IMR-90 (cell line): ENCODE data around the gene ACSBG1. TPM values are rescaled to one million over a fixed set of nuclear protein-coding genes. Genes with fewer than 3 reads are reported as not detected.

Experiments
- ATAC-seq: fragments of 200-7000 bp; cut with Tn5 transposase; 2 replicates; pipeline ENCODE4 v1.9.1; 2020; ENCODE audit warnings: low read depth, mild to moderate bottlenecking, moderate library complexity
- BruUV-seq: library from RNA; stranded (reverse); fragments of 400-500 nt; replicated peaks from 2 replicates; lab custom pipeline; 2021; lab: Mats Ljungman, UMichigan
- CTCF ChIA-PET: fragments of 300-600 bp; formaldehyde crosslinking; extraction: SDS; loops from one replicate; lab custom pipeline; 2021; ENCODE audit warnings: antibody characterized with exemption; lab: Yijun Ruan, JAX
- POLR2A ChIA-PET: fragments of 300-600 bp; sonication (Branson Sonifier 250); formaldehyde crosslinking; loops from one replicate; lab custom pipeline; 2022; ENCODE audit warnings: antibody characterized with exemption; ENCODE audit not compliant: unreplicated experiment; lab: Charles Lee
- DNase-seq: peaks from one replicate; pipeline ENCODE4 v3.0.0; 2013
- H2AFZ ChIP-seq: replicated peaks from 2 replicates; pipeline ENCODE3; 2013; ENCODE audit warnings: low read length, mild to moderate bottlenecking; ENCODE audit not compliant: poor library complexity
- H2AK5ac ChIP-seq: 2 replicates; pipeline ENCODE4 v1.6.1; 2013; ENCODE audit warnings: low read depth, low read length, inconsistent platforms
- H2AK9ac ChIP-seq: replicated peaks from 2 replicates; pipeline ENCODE3; 2013; ENCODE audit warnings: mild to moderate bottlenecking, low read depth, low read length, moderate library complexity; ENCODE audit not compliant: poor library complexity
- H2BK120ac ChIP-seq: 2 replicates; pipeline ENCODE4 v1.6.1; 2013; ENCODE audit warnings: low read depth, low read length, inconsistent platforms
- H2BK15ac ChIP-seq: 3 replicates; pipeline ENCODE4 v1.6.1; 2013; ENCODE audit warnings: low read depth, low read length, inconsistent platforms
- H2BK20ac ChIP-seq: 2 replicates; pipeline ENCODE4 v1.6.1; 2013; ENCODE audit warnings: low read depth, mild to moderate bottlenecking, inconsistent platforms, low read length, moderate library complexity
- H2BK5ac ChIP-seq: 2 replicates; pipeline ENCODE4 v1.6.1; 2013; ENCODE audit warnings: mild to moderate bottlenecking, low read depth, low read length, inconsistent platforms; ENCODE audit not compliant: poor library complexity, severe bottlenecking
- H3K14ac ChIP-seq: replicated peaks from 2 replicates; pipeline ENCODE4 v1.6.1; 2013; ENCODE audit warnings: low read depth, low read length, inconsistent platforms
- H3K18ac ChIP-seq: 2 replicates; pipeline ENCODE4 v1.6.1; 2013; ENCODE audit warnings: low read depth, low read length, control low read depth
- H3K23ac ChIP-seq: 2 replicates; pipeline ENCODE4 v1.6.1; 2013; ENCODE audit warnings: low read depth, low read length, inconsistent platforms
- H3K27ac ChIP-seq: 2 replicates; pipeline ENCODE4 v1.5.1; 2013; ENCODE audit warnings: mild to moderate bottlenecking, control low read depth, low read length; ENCODE audit not compliant: insufficient read depth
- H3K27me3 ChIP-seq: 2 replicates; pipeline ENCODE4 v1.6.1; 2013; ENCODE audit warnings: low read length; ENCODE audit not compliant: control insufficient read depth, insufficient read depth
- H3K36me3 ChIP-seq: 2 replicates; pipeline ENCODE4 v1.6.1; 2013; ENCODE audit warnings: low read length, mixed read lengths; ENCODE audit not compliant: control insufficient read depth, insufficient read depth
- H3K4ac ChIP-seq: 2 replicates; pipeline ENCODE4 v1.6.1; 2013; ENCODE audit warnings: low read depth, low read length, inconsistent platforms
- H3K4me1 ChIP-seq: 2 replicates; pipeline ENCODE4 v1.6.1; 2013; ENCODE audit warnings: low read length, mixed read lengths; ENCODE audit not compliant: control insufficient read depth, insufficient read depth
- H3K4me2 ChIP-seq: 2 replicates; pipeline ENCODE4 v1.6.1; 2013; ENCODE audit warnings: low read depth, mild to moderate bottlenecking, control low read depth, low read length, moderate library complexity
- H3K4me3 ChIP-seq: 2 replicates; pipeline ENCODE4 v1.5.1; 2013; ENCODE audit warnings: low read depth, mild to moderate bottlenecking, control low read depth, low read length, moderate library complexity; ENCODE audit not compliant: insufficient read depth
- H3K56ac ChIP-seq: 2 replicates; pipeline ENCODE4 v1.6.1; 2013; ENCODE audit warnings: low read length, inconsistent platforms; ENCODE audit not compliant: insufficient read depth; ENCODE audit errors: extremely low read depth
- H3K79me1 ChIP-seq, 2 experiments: 2 replicates each; pipeline ENCODE4 v1.6.1; 2013; ENCODE audit warnings: low read length in 2 of 2, inconsistent platforms in 1 of 2, low read depth in 1 of 2
- H3K9ac ChIP-seq: 2 replicates; pipeline ENCODE4 v1.6.1; 2013; ENCODE audit warnings: low read depth, low read length, control low read depth
- H3K9me1 ChIP-seq: 2 replicates; pipeline ENCODE4 v1.6.1; 2013; ENCODE audit warnings: low read length, inconsistent platforms; ENCODE audit not compliant: insufficient read depth
- H3K9me3 ChIP-seq: 2 replicates; pipeline ENCODE4 v1.6.1; 2013; ENCODE audit warnings: low read length; ENCODE audit not compliant: control insufficient read depth, insufficient read depth
- H4K20me1 ChIP-seq: 2 replicates; pipeline ENCODE4 v1.6.1; 2013; ENCODE audit warnings: low read length, inconsistent platforms; ENCODE audit not compliant: insufficient read depth
- H4K5ac ChIP-seq: 2 replicates; pipeline ENCODE4 v1.6.1; 2013; ENCODE audit warnings: mild to moderate bottlenecking, low read depth, low read length, control low read depth
- H4K8ac ChIP-seq, 2 experiments: 2 replicates each; pipeline ENCODE4 v1.6.1; 2013; ENCODE audit warnings: low read depth in 2 of 2, low read length in 2 of 2, control low read depth in 1 of 2, inconsistent platforms in 1 of 2
- H4K91ac ChIP-seq: 2 replicates; pipeline ENCODE4 v1.6.1; 2013; ENCODE audit warnings: low read depth, low read length, inconsistent platforms; ENCODE audit not compliant: insufficient read depth
- BHLHE40 ChIP-seq: fragments of 150-350 bp; IDR thresholded peaks from 2 replicates; pipeline ENCODE4 v1.6.1; 2016; ENCODE audit warnings: mild to moderate bottlenecking, low read depth, low read length
- CHD1 ChIP-seq: IDR thresholded peaks from 2 replicates; pipeline ENCODE4 v1.6.1; 2012; ENCODE audit warnings: low read depth, low read length, improper control_type of control experiment
- MAFK ChIP-seq: IDR thresholded peaks from 2 replicates; pipeline ENCODE4 v1.6.1; 2012; ENCODE audit warnings: low read depth, low read length, improper control_type of control experiment
- NFE2L2 ChIP-seq: fragments of 150-350 bp; IDR thresholded peaks from 2 replicates; pipeline ENCODE4 v1.6.1; 2016; ENCODE audit warnings: low read depth, mild to moderate bottlenecking, low read length
- RAD21 ChIP-seq: IDR thresholded peaks from 2 replicates; pipeline ENCODE4 v1.6.1; 2012; ENCODE audit warnings: low read length, improper control_type of control experiment
- SMC3 ChIP-seq: fragments of 150-350 bp; IDR thresholded peaks from 2 replicates; pipeline ENCODE4 v1.6.1; 2016; ENCODE audit warnings: low read depth, mild to moderate bottlenecking, antibody characterized with exemption, low read length, moderate library complexity
- WGBS, 2 experiments: methylation state at CpG; one replicate each; pipeline versions ENCODE4 v1.1.5 to v1.1.7; 2013; ENCODE audit warnings: missing lambda C conversion rate in 2 of 2; ENCODE audit not compliant: insufficient read length in 1 of 2; ENCODE audit errors: extremely low coverage in 2 of 2; 5-methylcytosine and 5-hydroxymethylcytosine counted together
- dilution Hi-C: fragments of 300-500 bp; cut with HindIII; formaldehyde crosslinking; loops from one replicate; pipeline ENCODE4 v1.14.3; 2018; ENCODE audit warnings: low sequenced_read_pairs; ENCODE audit not compliant: unreplicated experiment
- in situ Hi-C: fragments of 300-500 bp; cut with MboI; formaldehyde crosslinking; loops from 3 replicates; pipeline ENCODE4 v1.14.3; 2019; ENCODE audit warnings: low sequenced_read_pairs, inconsistent platforms, mixed read lengths
- intact Hi-C: fragments of 100-400 bp; cut with micrococcal nuclease; formaldehyde crosslinking; loops from 2 replicates; pipeline ENCODE4 v1.10.0; 2022
- polyA plus RNA-seq, 3 experiments: library from polyadenylated mRNA; depleted of rRNA; stranded (reverse); fragments of >200 nt; gene quantifications; 2 replicates each; pipeline ENCODE4 v1.2.3, GENCODE V29; 2012; ENCODE audit warnings: low replicate concordance in 1 of 3
- total RNA-seq: library from RNA; depleted of rRNA; stranded (reverse); fragments of >200 nt; gene quantifications from 2 replicates; pipeline ENCODE4 v1.2.3, GENCODE V29; 2012
- TF ChIP-seq, protein P1 (sequence below): conservative IDR thresholded peaks from 2 replicates; pipeline ENCODE4 v1.5.1; 2012; ENCODE audit warnings: mild to moderate bottlenecking, low read depth, low read length, improper control_type of control experiment

Gene ACSBG1
- total and polyA plus RNA-seq, 2 of the 4 experiments (the other 2 are of a cell fraction) = 0.02 TPM; not detected in 1

DNA sequence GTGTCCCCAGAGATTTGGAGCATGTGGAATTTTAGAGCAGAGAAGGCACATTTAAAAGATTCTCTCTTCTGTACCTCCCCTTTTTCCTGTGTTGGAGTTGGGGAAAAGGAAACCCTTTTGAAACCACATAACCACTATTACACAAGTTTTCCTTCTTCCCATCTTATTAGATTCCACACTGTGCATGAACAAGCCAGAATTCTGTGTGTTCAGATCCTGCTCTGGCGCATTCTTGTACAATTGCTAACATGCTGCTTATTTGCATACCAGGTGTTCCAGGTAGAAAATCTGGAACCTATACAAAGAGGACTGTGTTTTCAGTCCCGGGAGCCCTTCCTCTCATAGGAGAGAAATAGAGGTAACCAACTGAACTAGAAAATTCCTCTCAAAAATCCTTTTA is 100.6 kb downstream of the ACSBG1 start:
- Histone ChIP-seq H3K14ac (no peak overlapping the region), H3K9me3 (no peaks in the 10 kb centered on the region), H3K36me3 (no peaks in the 10 kb centered on the region), H4K91ac (no peak overlapping the region), H2AK5ac (no peak overlapping the region), H2AFZ (no peak overlapping the region), H3K27ac (no peak overlapping the region), H4K5ac (no peak overlapping the region), H4K8ac (no peak overlapping the region), H3K18ac (no peak overlapping the region), H3K4me3 (no peak overlapping the region), H3K56ac (no peak overlapping the region), H3K23ac (no peak overlapping the region), H3K4me1 (peaks cover 3% of the 10 kb centered on the region; the same call in 1 of the 2 replicates), H2BK120ac (no peak overlapping the region), H4K20me1 (0 out of 2 replicates have a peak, but pooled peaks cover 6% of the 10 kb centered on the region), H3K27me3 (no peaks in the 10 kb centered on the region), H3K79me1 (no peaks in the 10 kb centered on the region), H2BK20ac (no peak overlapping the region), H2AK9ac (no peak overlapping the region), H2BK5ac (no peak overlapping the region), H3K9ac (no peak overlapping the region), H2BK15ac (no peak overlapping the region), H3K4ac (no peak overlapping the region), H3K9me1 (no peaks in the 10 kb centered on the region), H3K4me2 (no peak overlapping the region)
- in situ Hi-C loops = no loop called here
- no peak for TF ChIP-seq RAD21
- TF ChIP-seq SMC3 = no peak
- TF ChIP-seq, protein P1, sequence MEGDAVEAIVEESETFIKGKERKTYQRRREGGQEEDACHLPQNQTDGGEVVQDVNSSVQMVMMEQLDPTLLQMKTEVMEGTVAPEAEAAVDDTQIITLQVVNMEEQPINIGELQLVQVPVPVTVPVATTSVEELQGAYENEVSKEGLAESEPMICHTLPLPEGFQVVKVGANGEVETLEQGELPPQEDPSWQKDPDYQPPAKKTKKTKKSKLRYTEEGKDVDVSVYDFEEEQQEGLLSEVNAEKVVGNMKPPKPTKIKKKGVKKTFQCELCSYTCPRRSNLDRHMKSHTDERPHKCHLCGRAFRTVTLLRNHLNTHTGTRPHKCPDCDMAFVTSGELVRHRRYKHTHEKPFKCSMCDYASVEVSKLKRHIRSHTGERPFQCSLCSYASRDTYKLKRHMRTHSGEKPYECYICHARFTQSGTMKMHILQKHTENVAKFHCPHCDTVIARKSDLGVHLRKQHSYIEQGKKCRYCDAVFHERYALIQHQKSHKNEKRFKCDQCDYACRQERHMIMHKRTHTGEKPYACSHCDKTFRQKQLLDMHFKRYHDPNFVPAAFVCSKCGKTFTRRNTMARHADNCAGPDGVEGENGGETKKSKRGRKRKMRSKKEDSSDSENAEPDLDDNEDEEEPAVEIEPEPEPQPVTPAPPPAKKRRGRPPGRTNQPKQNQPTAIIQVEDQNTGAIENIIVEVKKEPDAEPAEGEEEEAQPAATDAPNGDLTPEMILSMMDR = no peak
- TF ChIP-seq MAFK = no peak
- no peak for TF ChIP-seq BHLHE40
- TF ChIP-seq NFE2L2 = no peak
- TF ChIP-seq CHD1 = no peak
- ChIA-PET POLR2A (no interaction called here), CTCF (no interaction called here)
- BruUV-seq = no TSS peak
- intact Hi-C loops = loop anchor here (5.0 kb wide), 1 partner anchor 108 kb away; no protein-coding TSS in a partner anchor
- dilution Hi-C loops = no loop called here
- ATAC-seq (no peak), DNase-seq (no peak)
- no CpG with 5 or more reads among the region's 2 CpGs for WGBS, 2 experiments
